Glutamatergic neuron (in vitro differentiated cells): ENCODE results near the gene NT5C1A. TPM values are rescaled to one million over a fixed set of nuclear protein-coding genes. Genes with fewer than 3 reads are reported as not detected.
A peak's percentile ranks its signal among the peaks of the same experiment; 100 is the strongest.

ENCODE experiments used
- DNase-seq: peaks from one replicate; pipeline ENCODE4 v3.0.0; 2022
- H3K27ac Mint-ChIP-seq: one replicate; pipeline ENCODE4 v1.8.0; 2020; ENCODE audit warnings: mild to moderate bottlenecking, mixed read lengths, inconsistent platforms; ENCODE audit not compliant: unreplicated experiment
- H3K27me3 Mint-ChIP-seq: one replicate; pipeline ENCODE4 v1.8.0; 2020; ENCODE audit warnings: mild to moderate bottlenecking, moderate library complexity, mixed read lengths, inconsistent platforms; ENCODE audit not compliant: unreplicated experiment
- H3K36me3 Mint-ChIP-seq: one replicate; pipeline ENCODE4 v1.8.0; 2020; ENCODE audit warnings: mild to moderate bottlenecking, mixed read lengths, inconsistent platforms; ENCODE audit not compliant: unreplicated experiment
- H3K4me1 Mint-ChIP-seq: one replicate; pipeline ENCODE4 v1.8.0; 2020; ENCODE audit warnings: mild to moderate bottlenecking, low read depth, mixed read lengths, inconsistent platforms; ENCODE audit not compliant: unreplicated experiment
- H3K4me3 Mint-ChIP-seq: one replicate; pipeline ENCODE4 v1.8.0; 2020; ENCODE audit warnings: mild to moderate bottlenecking, mixed read lengths, inconsistent platforms; ENCODE audit not compliant: unreplicated experiment
- H3K9me3 Mint-ChIP-seq: one replicate; pipeline ENCODE4 v1.8.0; 2020; ENCODE audit warnings: mild to moderate bottlenecking, moderate library complexity, mixed read lengths, inconsistent platforms; ENCODE audit not compliant: unreplicated experiment
- CTCF ChIP-seq: fragments of 200-600 bp; sonication (generic); IDR thresholded peaks from one replicate; pipeline ENCODE4 v1.5.0; 2021; ENCODE audit not compliant: partially characterized antibody, unreplicated experiment
- total RNA-seq: library from RNA; stranded (reverse); fragmentation: NEBNext Ultra II Directional; extraction: Animal tissue kit (Norgen Biotek cat#: 25700); gene quantifications from one replicate; pipeline ENCODE4 v1.2.1, GENCODE V29; 2021; ENCODE audit not compliant: unreplicated experiment

NT5C1A gene
- total RNA-seq, 1 donor from 2014 or later = not detected

- Mint-ChIP-seq H3K4me1 (peaks cover 29% of the 10 kb centered on the region), H3K27ac (peak overlapping the region; percentile 78), H3K27me3 (peaks cover 18% of the 10 kb centered on the region), H3K36me3 (peaks cover 8% of the 10 kb centered on the region), H3K9me3 (peaks cover 3% of the 10 kb centered on the region), H3K4me3 (peak overlapping the region; percentile 47)
- TF ChIP-seq CTCF = no peak
- no peak for DNase-seq
Measured at GRCh38 chr1:39633422-39633821, 38.5 kb downstream of the NT5C1A start.

- H3K27ac Mint-ChIP-seq = no peak overlapping the region
- H3K4me3 Mint-ChIP-seq = peak overlapping the region; percentile 20
- H3K4me1 Mint-ChIP-seq = peaks cover 27% of the 10 kb centered on the region
- H3K9me3 Mint-ChIP-seq = peaks cover 3% of the 10 kb centered on the region
- no peak for TF ChIP-seq CTCF
- DNase-seq = peak; percentile 72
- H3K36me3 Mint-ChIP-seq = peaks cover 8% of the 10 kb centered on the region
- peaks cover 18% of the 10 kb centered on the region for H3K27me3 Mint-ChIP-seq
Measured at GRCh38 chr1:39632682-39633417, 39.1 kb downstream of the NT5C1A start.

DNA sequence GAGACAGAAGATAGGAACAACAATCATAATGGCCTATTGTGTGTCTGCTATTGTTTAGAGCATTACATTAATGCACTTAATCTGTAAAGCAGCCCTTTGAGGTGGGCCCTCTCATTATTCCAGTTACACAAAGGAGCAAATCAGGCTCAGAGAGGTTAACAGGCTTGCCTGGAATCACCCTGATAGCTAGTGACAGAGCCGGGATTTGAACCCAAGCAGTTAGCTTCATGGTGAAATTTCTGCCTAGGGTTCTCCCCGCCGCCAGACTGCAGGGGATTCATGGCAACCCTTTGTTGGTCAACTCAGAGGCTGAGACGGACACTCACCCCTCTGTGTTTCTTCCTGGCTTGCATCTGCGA is 39.6 kb downstream of the NT5C1A start:
- DNase-seq = no peak
- Mint-ChIP-seq H3K4me3 (no peak overlapping the region), H3K4me1 (peaks cover 25% of the 10 kb centered on the region), H3K9me3 (peaks cover 3% of the 10 kb centered on the region), H3K27ac (no peak overlapping the region), H3K36me3 (peaks cover 8% of the 10 kb centered on the region), H3K27me3 (peaks cover 16% of the 10 kb centered on the region)
- no peak for TF ChIP-seq CTCF

- peaks cover 8% of the 10 kb centered on the region for H3K36me3 Mint-ChIP-seq
Measured at GRCh38 chr1:39631361-39632322, 40.3 kb downstream of the NT5C1A start.

More at GRCh38 chr1:39631361-39632322, 40.3 kb downstream of the NT5C1A start:
- no peak for DNase-seq
- Mint-ChIP-seq H3K27ac (no peak overlapping the region), H3K4me3 (no peak overlapping the region), H3K4me1 (peaks cover 22% of the 10 kb centered on the region), H3K9me3 (peaks cover 5% of the 10 kb centered on the region), H3K27me3 (peaks cover 11% of the 10 kb centered on the region)
- TF ChIP-seq CTCF = no peak
